Transverse colon (tissue), 3 donors: ENCODE data around the gene OSBPL9.

Experiments
- CTCF ChIP-seq, 5 experiments: fragments of 200-600 bp in 3 of 5; fragments of 450-650 bp in 2 of 5; sonication (generic) in 3 of 5; IDR thresholded peaks; 1 replicate in 2 of 5; 2 replicates in 3 of 5; pipeline ENCODE4 v1.5.1; 2016 to 2017; ENCODE audit warnings: antibody characterized with exemption in 5 of 5, inconsistent platforms in 3 of 5, mild to moderate bottlenecking in 2 of 5, moderate library complexity in 1 of 5
- EP300 ChIP-seq: sonication (generic); formaldehyde crosslinking; IDR thresholded peaks from one replicate; pipeline ENCODE4 v1.6.1; 2017; ENCODE audit warnings: antibody characterized with exemption, low read depth

GRCh38 chr1:51761351-51761750 is 144.5 kb downstream of the OSBPL9 start:
- TF ChIP-seq CTCF (IDR thresholded peaks at IDR 0.05): no peak
- TF ChIP-seq EP300: no peak
